ENCODE measurements around the gene TMC1. TPM values are rescaled to one million over a fixed set of nuclear protein-coding genes. Genes with fewer than 3 reads are reported as not detected.
"Not testable (repeated sequence)": the region's sequence is repeated elsewhere in the genome, so short reads cannot be mapped to it uniquely, and the experiment has no call there.

TMC1 gene
- polyA plus RNA-seq, 3 donors from 2014 or later: not detected

DNA sequence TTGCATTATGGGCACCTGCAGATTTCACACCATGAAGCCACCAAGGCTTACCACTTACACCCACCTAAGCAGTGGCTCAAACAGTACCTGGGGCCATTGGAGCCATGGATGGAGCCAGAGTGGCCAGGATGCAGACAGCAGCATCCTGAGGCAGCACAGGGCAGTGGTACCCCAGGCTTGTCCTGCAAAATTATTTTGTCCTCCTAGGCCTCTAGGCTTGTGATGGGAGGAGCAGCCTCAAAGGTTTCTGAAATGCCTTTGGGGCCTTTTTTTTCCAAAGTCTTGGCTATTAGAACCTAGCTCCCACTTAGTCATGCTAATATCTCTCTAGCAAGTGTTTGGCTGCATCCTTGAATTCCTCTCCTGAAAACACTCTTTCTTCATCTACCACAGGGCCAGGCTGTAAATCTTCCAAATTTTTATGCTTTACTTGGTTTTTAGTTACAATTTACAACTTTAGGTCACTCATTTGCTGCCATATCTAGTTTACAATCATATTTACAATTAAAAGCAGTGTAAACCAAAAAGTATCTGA is 15.7 kb downstream of the TMC1 start:
- DNase-seq: no peak
- Mint-ChIP-seq H3K4me3 (no peak overlapping the region), H3K4me1 (no peaks in the 10 kb centered on the region), H3K9me3 (no peaks in the 10 kb centered on the region), H3K27ac (no peak overlapping the region), H3K27me3 (ENCODE audit: low read depth in 3 of 3) (peaks cover 2 to 7% (median 5%) of the 10 kb centered on the region in 3 donors), H3K36me3 (no peaks in the 10 kb centered on the region)

DNA sequence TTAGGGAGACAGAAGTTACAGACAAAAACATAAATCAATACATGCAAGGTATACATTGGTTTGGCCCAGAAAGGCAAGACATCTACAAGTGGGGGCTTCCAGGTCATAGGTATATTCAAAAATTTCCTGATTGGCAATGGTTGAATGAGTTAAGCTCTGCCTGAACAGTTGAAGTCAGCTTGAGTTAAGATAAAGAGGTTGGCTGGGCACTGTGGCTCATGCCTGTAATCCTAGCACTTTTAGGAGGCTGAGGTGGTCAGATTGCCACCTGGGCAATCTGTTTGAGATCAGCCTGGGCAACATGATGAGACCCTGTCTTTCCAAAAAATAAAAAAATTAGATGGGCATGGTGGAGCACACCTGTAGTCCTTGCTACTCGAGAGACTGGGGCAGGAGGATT is 16.3 kb downstream of the TMC1 start:
- no peak for DNase-seq
- Mint-ChIP-seq H3K4me3 (no peak overlapping the region), H3K36me3 (no peaks in the 10 kb centered on the region), H3K4me1 (no peaks in the 10 kb centered on the region), H3K27ac (no peak overlapping the region), H3K27me3 (ENCODE audit: low read depth in 3 of 3) (peaks cover 2 to 7% (median 5%) of the 10 kb centered on the region in 3 donors), H3K9me3 (no peaks in the 10 kb centered on the region)

DNA sequence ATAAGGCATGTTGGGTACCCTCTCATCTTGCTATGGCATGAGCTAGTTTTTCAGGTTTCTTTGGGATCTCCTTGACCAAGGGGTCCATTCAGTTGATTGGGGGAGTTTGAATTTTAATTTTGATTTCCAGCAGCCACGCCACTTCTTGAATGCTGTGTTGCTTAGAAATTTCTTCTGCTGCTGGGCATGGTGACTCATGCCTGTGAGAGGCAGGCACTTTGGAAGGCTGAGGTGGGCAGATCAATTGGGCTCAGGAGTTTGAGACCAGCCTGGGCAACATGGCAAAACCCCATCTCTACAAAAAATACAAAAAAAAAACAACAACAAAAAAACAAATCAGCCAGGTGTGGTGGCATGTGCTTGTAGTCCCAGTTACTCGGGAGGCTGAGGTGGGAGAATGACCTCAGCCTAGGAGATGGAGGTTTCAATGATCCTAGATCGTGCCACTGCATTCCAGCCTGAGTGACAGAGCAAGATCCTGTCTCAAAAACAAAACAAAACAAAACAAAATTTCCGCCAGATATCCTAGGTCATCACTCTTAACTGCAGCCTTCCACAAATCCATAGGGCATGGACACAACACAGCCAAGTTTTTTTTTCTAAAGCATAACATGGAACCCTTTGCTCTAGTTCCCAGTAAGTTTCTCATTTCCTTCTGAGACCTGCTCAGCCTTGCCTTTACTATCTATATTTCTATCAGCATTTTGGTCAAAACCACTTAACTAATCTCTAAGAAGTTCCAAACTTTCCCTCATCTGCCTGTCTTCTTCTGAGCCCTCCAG is 17.7 kb downstream of the TMC1 start:
- Mint-ChIP-seq H3K4me1 (no peaks in the 10 kb centered on the region), H3K4me3 (no peak overlapping the region), H3K27me3 (ENCODE audit: low read depth in 3 of 3) (peaks cover 2 to 7% (median 5%) of the 10 kb centered on the region in 3 donors), H3K36me3 (no peaks in the 10 kb centered on the region), H3K9me3 (no peaks in the 10 kb centered on the region), H3K27ac (no peak overlapping the region)
- DNase-seq: no peak

DNA sequence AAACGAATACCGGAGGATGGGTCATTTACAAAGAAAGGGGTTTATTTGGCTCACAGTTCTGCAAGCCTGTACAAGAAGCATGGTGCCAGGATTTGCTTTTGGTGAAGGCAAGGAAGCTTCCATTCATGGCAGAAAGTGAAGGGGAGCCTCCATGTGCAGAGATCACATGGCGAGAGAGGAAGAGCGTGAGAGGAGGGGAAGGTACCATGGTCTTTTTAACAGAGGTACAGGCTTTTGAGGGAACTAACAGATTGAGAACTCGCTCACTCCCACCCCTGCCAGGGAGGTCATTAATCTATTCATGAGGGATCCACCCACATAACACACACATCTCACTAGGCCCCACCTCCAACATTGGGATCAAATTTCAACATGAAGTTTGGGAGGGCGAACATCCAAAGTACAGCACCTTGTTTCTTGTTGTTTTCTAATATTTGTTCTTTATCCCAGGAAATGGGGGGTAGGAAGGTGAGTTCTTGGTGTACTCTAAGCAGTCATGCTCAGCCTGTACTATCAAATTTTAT is 18.5 kb downstream of the TMC1 start:
- DNase-seq: no peak
- Mint-ChIP-seq H3K27ac (no peak overlapping the region), H3K4me3 (no peak overlapping the region), H3K4me1 (no peaks in the 10 kb centered on the region), H3K36me3 (no peaks in the 10 kb centered on the region), H3K9me3 (no peaks in the 10 kb centered on the region), H3K27me3 (ENCODE audit: low read depth in 3 of 3) (peaks cover 2 to 7% (median 5%) of the 10 kb centered on the region in 3 donors)

DNA sequence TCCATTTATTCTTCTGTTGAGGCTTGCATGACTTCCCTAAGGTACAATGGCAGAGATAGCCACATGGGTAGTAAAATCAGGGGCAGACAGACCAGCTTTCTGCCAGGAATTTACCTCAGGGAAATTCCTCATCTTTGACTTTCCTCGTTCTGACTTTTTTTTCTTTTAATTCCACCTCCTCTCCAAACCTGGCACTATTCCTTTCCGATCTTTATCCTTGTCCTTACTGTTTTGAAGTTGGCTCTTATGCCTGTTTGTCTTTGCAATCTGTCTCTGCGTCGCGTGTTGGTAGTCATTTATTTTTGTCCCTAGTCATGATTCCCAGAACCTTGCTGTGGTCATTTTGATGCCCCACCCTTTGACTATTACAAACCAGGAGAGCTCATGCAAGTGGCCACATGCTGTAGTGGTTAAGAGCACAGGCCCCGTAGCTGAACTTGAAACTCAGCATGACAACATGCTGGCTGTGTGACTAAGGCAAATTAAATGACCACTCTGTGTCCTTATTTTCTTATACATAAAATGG is 19.0 kb downstream of the TMC1 start:
- H3K27me3 Mint-ChIP-seq (ENCODE audit: low read depth in 3 of 3): peaks cover 2 to 7% (median 3%) of the 10 kb centered on the region in 3 donors
- H3K27ac Mint-ChIP-seq: no peak overlapping the region
- no peaks in the 10 kb centered on the region for H3K36me3 Mint-ChIP-seq
- DNase-seq: no peak
- no peaks in the 10 kb centered on the region for H3K4me1 Mint-ChIP-seq
- no peaks in the 10 kb centered on the region for H3K9me3 Mint-ChIP-seq
- H3K4me3 Mint-ChIP-seq: no peak overlapping the region

DNA sequence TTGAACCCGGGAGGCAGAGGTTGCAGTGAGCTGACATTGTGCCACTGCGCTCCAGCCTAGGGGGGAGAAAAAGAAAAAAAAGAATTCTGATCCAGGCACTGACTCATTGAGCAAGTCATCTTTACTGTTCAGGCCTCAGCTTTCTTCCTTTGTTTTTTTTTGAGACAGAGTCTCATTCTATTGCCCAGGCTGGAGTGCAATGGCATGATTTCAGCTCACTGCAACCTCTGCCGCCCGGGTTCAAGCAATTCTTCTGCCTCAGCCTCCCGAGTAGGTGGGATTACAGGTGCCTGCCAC is 21.1 kb downstream of the TMC1 start:
- not testable (repeated sequence) for H3K27ac Mint-ChIP-seq; DNase-seq; H3K4me1 Mint-ChIP-seq; H3K4me3 Mint-ChIP-seq; H3K27me3 Mint-ChIP-seq (ENCODE audit: low read depth in 3 of 3); H3K9me3 Mint-ChIP-seq; H3K36me3 Mint-ChIP-seq

DNA sequence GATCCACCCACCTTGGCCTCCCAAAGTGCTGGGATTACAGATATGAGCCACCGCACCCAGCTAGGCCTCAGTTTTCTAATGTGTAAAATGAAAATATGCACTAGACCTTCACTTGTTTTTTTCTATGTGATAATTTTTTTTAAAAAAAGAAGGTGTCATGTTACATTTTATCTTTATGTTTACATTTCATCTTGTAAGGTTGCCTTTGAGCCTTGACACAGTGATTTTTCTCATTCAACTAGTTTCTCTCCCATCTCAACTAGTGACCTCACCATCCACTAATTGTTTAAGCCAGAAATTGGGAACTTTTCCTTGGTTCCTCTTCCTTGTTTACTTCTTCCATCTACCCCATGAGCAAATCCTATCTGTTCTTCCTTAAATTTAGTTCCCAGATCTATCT is 21.5 kb downstream of the TMC1 start:
- H3K4me1 Mint-ChIP-seq: no peaks in the 10 kb centered on the region
- no peaks in the 10 kb centered on the region for H3K36me3 Mint-ChIP-seq
- peaks cover 0 to 7% (median 3%) of the 10 kb centered on the region in 3 donors for H3K27me3 Mint-ChIP-seq (ENCODE audit: low read depth in 3 of 3)
- no peak overlapping the region for H3K27ac Mint-ChIP-seq
- no peak overlapping the region for H3K4me3 Mint-ChIP-seq
- no peaks in the 10 kb centered on the region for H3K9me3 Mint-ChIP-seq
- no peak for DNase-seq

DNA sequence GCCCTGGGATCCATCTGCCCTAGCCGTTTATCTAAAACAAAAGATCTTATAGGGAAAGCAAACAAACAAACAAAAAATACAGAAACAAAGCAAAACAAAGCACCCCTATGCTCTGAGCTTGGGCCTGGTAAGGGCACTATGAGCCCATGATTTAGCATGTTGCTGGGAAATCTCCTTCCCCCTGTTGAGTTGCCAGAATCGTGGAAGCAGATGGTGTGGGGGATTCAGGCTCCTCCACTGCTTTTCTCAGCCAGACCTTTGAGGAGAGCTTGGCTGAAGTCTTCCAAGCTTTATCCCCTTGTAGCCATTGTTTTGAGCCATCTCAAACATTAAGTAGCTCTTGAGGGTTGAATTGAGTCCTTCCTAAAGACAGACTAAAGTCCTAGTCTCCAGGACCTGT is 29.9 kb downstream of the TMC1 start:
- Mint-ChIP-seq H3K27ac (no peak overlapping the region), H3K4me3 (no peak overlapping the region), H3K4me1 (no peaks in the 10 kb centered on the region), H3K36me3 (no peaks in the 10 kb centered on the region), H3K27me3 (ENCODE audit: low read depth in 3 of 3) (peaks cover 0 to 2% (median 1%) of the 10 kb centered on the region in 3 donors), H3K9me3 (no peaks in the 10 kb centered on the region)
- no peak for DNase-seq

DNA sequence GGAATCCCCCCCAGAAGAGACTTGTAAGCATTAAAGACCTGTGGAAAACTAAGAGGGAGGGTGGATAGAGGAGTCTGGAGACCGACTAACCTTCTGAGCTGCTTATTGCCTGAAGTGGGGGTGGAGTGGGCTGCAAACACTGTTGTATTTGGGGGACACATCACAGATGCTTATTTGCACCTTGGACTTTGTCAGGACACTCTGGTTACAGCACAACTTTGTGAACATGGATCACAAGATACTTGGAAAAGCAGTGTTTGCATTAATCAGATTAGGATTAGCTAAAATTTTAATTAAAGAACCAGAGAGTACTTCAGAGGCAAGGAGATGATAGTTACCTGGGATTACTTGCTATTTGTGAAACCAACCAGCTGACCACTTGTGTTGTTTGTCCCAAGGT is 30.9 kb downstream of the TMC1 start:
- no peak for DNase-seq
- H3K9me3 Mint-ChIP-seq: no peaks in the 10 kb centered on the region
- H3K4me3 Mint-ChIP-seq: no peak overlapping the region
- no peaks in the 10 kb centered on the region for H3K36me3 Mint-ChIP-seq
- H3K4me1 Mint-ChIP-seq: no peaks in the 10 kb centered on the region
- H3K27ac Mint-ChIP-seq: no peak overlapping the region
- H3K27me3 Mint-ChIP-seq (ENCODE audit: low read depth in 3 of 3): peaks cover 0 to 2% (median 1%) of the 10 kb centered on the region in 3 donors

DNA sequence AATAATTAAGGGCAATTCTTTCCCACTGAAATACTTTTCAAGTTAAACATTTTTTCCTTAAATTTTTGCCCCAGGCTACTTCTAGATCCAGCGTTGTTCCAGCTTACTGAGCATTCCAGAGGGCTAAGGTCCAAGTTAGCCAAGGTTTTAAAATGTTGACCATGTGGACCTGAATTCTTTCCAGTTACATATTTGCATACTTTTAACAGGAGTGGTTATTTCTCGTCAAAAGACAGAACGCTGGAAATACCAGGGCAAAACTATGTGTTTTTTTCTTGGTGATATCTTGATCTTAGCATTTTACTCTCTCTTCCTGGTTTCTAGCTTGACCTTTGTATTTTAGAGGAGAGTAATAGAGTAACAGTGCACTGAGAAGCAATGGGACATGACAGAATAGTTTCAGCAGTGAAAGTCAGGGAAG is 32.8 kb downstream of the TMC1 start:
- Mint-ChIP-seq H3K36me3 (no peaks in the 10 kb centered on the region), H3K9me3 (no peaks in the 10 kb centered on the region), H3K4me3 (no peak overlapping the region), H3K4me1 (no peaks in the 10 kb centered on the region), H3K27me3 (ENCODE audit: low read depth in 3 of 3) (peaks cover 0 to 2% (median 1%) of the 10 kb centered on the region in 3 donors), H3K27ac (no peak overlapping the region)
- no peak for DNase-seq

DNA sequence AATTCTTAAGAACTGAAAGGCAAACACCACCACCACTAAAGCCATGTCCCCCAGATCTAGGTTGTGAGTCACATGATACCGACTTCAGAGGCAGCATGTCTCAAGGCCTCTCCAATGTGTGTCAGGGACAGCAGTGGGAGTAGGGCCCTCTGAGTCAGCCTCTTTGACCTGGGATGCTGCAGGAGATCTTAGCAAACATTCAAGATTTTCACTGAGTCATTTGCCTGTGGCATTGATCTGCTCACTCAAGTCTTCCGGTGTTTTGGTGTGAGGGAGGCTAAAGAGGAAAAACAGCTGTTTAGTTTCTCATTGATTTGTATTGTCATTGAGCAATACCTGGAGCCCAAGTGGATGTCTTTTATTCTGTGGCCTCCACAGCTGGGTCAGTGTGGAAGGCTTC is 36.1 kb downstream of the TMC1 start:
- DNase-seq: no peak
- Mint-ChIP-seq H3K36me3 (no peaks in the 10 kb centered on the region), H3K9me3 (no peaks in the 10 kb centered on the region), H3K27me3 (ENCODE audit: low read depth in 3 of 3) (peaks cover 0 to 2% (median 0%) of the 10 kb centered on the region in 3 donors), H3K27ac (no peak overlapping the region), H3K4me3 (no peak overlapping the region), H3K4me1 (no peaks in the 10 kb centered on the region)

DNA sequence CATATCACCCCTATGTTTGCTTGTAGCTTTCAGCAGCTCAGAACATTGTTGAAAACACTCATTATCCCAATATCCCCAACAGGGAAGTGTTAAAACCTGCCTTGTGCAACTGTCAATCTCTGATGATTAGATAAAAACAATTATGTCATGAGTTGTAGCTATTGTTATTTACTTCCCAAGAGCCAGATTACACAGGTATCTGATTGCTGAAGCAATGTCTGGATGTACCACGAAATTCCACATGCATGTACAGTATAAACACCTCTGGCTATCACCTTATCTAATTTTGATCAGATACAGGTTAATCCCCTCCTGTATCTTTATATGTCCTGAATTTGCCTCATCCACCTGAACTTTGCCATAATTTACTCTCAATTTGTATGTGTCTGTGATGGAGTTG is 38.7 kb downstream of the TMC1 start:
- no peaks in the 10 kb centered on the region for H3K4me1 Mint-ChIP-seq
- no peak for DNase-seq
- no peaks in the 10 kb centered on the region for H3K9me3 Mint-ChIP-seq
- no peaks in the 10 kb centered on the region for H3K36me3 Mint-ChIP-seq
- H3K27me3 Mint-ChIP-seq (ENCODE audit: low read depth in 3 of 3): peaks cover 0 to 4% (median 0%) of the 10 kb centered on the region in 3 donors
- H3K27ac Mint-ChIP-seq: no peak overlapping the region
- no peak overlapping the region for H3K4me3 Mint-ChIP-seq

DNA sequence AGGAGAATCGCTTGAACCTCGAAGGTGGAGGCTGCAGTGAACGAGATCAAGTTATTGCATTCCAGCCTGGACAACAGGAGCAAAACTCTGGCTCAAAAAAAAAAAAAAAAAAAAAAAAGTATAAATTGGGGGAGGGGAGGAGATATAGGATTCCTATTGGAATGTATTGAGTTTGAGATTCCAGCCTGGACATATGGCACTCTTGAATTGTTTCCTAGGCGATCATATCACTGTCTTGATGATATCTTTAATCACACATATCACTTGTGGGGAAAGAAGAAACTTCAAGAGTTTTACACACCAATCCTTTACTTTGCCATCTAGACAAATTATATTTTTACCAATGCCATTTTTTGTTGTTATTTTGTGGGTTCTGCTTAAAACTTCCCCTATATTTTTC is 42.4 kb downstream of the TMC1 start:
- Mint-ChIP-seq H3K27ac (no peak overlapping the region), H3K4me3 (no peak overlapping the region), H3K4me1 (no peaks in the 10 kb centered on the region), H3K9me3 (no peaks in the 10 kb centered on the region), H3K36me3 (no peaks in the 10 kb centered on the region), H3K27me3 (ENCODE audit: low read depth in 3 of 3) (peaks cover 1 to 3% (median 3%) of the 10 kb centered on the region in 3 donors)
- no peak for DNase-seq

DNA sequence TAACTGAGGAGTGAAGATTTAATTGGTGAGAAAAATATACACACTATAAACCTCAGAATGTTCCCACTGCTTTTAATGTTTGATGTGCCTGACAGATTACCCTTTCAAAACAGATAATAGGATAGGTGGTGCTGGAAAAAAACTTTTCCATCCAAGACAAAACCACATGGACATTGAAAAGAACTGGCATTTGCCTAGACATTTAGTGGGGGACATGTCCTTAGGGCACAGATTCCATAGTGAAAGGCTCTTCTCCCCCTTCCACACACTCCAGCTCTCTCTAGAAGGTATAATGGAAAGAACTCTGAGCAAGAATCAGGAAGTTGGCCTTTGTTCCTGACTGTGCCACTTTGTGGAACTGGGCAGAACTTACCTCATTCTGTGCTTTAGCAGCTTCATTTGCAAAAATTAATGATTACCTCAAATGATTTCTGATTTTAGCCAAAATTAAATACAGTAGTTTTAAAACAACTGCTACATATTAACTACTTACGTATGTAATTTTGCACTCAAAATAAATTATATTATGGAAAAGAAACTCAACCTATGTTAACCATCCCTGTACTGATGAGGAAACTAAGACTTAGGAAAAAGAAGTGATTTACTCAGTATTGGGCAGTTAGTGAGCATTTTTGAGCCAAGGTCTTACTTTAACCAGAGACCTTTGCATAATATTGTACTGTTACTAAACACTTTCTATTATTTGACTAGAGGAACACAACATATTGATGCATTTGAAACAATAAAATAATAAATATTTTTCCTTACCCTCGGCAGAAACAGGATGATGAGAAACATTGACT is 43.3 kb downstream of the TMC1 start:
- Mint-ChIP-seq H3K4me1 (no peaks in the 10 kb centered on the region), H3K27me3 (ENCODE audit: low read depth in 3 of 3) (peaks cover 1 to 5% (median 3%) of the 10 kb centered on the region in 3 donors), H3K4me3 (no peak overlapping the region), H3K27ac (no peak overlapping the region), H3K36me3 (no peaks in the 10 kb centered on the region), H3K9me3 (no peaks in the 10 kb centered on the region)
- DNase-seq: no peak
